Astrocyte (in vitro differentiated cells and primary cell): ENCODE results near the gene CAPZB.

ENCODE experiments used
- CTCF ChIP-seq: IDR thresholded peaks from 2 replicates; pipeline ENCODE4 v1.5.1; 2011; ENCODE audit warnings: low read depth, mild to moderate bottlenecking, inconsistent platforms, low read length, moderate library complexity; ENCODE audit not compliant: insufficient read depth
- EZH2 ChIP-seq: IDR thresholded peaks from 2 replicates; pipeline ENCODE4 v1.6.1; 2012; ENCODE audit warnings: mild to moderate bottlenecking, low read length, inconsistent platforms; ENCODE audit not compliant: insufficient read depth

DNA sequence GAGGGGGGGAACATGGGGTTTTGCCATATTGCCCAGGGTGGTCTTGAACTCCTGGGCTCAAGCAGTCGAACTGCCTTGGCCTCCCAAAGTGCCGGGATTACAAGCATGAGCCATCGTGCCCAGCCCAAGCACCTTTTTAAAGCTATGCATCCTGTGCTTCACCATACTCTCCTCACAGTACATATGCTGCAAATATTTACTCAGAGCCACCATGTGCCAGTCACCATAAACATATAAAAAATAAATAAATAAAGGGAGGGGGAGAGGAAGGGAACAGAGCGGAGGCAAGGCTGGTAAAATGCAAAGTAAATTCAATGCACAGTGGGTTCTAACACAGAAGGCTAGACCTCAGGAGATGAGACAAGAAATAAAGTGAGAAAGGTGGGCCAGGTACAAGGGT is 64.7 kb downstream of the CAPZB start:
- TF ChIP-seq CTCF = no peak
- no peak for TF ChIP-seq EZH2
